ENCODE measurements around the gene UBE3C.
"Not testable (repeated sequence)": the region's sequence is repeated elsewhere in the genome, so short reads cannot be mapped to it uniquely, and the experiment has no call there.

UBE3C gene

DNA sequence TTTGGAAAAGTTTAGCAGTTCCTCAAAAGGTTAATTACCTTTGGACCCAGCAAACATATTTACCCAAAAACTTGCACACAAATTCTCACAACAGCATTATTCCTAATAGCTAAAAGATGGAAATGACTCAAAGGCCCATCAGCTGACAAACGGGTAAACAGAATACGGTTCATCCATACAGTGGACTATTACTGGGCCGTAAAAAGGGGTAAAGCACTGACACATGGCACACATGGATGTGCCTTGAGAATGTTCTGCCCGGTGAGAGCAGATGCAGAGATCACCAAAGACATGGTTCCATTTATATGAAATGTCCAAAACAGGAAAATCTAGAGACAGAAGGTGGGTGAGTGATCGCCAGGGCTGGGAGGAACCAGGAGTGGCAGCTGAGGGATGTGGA, 102.9 kb downstream of the UBE3C start:
- no peak for DNase-seq

DNA sequence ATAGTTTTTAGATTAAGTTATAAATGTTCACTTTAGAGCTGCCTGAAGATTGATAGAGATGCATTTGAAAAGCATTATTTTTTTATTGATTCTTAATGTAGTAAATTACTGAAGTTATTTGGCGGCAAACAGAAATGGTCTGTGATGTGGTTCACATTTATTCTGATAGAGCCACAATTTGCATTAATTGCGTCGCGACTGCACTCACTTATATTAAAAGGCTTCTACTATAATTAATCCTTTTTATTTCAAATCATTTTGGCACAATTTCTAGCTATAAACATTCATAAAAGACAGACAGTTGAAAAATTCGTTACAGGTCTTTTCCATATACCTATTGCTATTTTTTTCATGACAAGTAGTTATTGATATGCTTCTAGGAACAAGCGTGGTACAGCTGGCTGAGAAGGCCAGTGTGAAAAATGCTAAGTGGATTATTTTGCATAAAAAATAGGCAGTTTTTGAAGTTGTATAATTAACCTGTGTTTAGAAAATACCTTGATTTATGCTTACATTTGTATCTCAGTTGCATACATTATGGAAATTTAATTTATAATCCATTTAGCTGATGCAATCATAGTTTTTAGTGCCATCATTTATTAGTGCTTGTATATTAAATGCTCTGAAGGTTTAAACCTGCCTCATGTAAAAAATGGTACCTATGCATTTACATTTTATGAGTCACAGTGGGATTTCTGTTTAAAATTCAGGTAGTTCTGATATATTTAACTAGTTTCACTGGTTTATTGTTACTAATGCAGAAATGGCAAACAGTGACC, 106.0 kb downstream of the UBE3C start:
- DNase-seq, result no peak

DNA sequence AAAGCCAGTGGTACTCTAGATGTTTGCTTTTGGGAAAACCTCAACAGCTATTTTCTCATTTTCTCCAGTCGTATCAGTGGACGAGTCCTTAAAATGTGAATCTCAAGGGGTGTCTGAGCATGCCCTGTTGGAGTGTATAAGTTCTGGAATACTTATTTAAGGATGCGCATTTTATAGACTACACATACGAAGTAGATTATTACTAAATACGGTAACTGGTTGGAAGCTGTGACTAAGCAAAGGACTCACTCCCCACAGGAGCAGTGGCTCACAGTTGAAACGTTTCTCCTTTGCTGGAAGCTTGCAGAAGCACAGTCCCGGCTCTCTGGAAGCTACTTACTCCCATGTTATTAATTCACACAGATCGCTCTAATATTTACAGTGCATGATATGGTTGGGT, 107.3 kb downstream of the UBE3C start:
- no peak for DNase-seq

DNA sequence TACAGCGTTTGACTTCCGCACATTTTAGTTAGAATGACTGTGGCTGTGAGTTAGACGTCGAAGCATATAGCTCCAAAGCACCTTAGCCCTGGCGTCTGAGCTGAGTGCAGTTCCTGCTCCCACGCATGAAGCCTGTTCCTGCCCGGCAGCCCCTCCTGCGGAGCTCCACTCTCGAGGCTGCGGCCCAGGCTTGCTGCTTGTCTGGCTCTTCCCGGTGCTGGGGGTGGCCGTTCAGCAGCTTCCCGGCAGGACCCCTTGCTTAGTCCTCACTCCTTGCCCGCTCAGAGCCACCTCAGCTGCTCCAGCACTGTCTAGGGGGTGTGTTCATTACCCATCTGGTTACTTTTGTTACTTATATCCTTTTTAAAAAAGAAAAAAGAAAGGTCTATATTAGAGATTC, 109.9 kb downstream of the UBE3C start:
- no peak for DNase-seq

DNA sequence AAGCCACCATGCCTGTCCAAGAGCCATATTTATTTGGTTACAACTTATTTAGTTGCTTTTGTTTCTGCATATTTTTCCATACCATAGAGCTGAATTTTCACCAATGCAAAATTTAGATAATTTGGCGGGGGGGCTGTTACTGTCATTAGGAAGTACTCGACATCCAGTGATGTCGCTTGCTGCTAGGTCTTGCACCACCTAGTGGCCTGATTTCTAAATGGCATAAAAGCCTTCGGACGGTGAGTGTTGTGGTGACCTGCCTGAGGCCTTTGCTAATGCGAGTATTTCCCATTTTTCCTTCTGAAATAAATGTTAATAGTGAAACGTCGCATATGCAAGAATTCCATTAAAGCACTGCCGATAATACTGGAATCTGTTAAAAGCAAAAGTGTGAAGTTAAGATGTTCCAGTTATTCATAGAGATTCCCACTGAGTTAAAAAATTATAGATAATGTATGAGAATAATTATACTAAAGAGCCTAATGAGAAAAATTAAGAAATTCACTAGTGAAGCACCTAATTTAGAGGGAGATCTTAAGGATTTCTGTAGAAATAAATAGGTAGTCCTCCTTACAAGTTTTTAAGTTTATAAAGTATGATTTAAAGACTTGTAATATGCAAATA, 112.0 kb downstream of the UBE3C start:
- DNase-seq, result no peak

DNA sequence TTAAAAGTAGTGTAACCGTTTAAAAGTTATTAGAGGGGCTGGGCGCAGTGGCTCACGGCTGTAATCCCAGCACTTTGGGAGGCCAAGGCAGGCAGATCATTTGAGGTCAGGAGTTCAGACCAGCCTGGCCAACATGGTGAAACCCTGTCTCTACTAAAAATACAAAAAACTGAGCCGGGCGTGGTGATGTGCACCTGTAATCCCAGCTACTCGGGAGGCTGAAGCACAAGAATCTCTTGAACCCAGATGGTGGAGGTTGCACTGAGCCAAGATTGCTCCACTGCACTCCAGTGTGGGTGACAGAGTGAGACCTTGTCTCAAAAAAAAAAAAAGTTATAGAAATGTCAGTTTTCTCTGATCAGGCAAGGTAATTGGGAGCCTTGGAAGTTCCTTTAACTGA, 113.1 kb downstream of the UBE3C start:
- not testable (repeated sequence) for DNase-seq

DNA sequence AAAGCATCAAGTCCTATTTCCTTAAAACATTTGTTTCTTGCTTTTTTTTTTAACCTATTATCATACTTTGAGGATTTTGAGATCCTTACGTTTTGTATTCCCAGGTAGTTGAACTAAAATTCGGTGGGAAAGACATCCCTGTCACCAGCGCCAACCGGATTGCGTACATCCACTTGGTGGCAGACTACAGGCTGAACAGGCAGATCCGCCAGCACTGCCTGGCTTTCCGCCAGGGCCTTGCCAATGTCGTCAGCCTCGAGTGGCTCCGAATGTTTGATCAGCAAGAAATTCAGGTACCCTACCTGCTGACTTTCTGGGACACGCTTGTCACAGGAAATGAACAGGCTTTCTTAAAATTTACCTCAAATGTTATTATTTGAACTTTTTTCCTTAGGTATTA, 115.1 kb downstream of the UBE3C start:
- DNase-seq, result no peak

DNA sequence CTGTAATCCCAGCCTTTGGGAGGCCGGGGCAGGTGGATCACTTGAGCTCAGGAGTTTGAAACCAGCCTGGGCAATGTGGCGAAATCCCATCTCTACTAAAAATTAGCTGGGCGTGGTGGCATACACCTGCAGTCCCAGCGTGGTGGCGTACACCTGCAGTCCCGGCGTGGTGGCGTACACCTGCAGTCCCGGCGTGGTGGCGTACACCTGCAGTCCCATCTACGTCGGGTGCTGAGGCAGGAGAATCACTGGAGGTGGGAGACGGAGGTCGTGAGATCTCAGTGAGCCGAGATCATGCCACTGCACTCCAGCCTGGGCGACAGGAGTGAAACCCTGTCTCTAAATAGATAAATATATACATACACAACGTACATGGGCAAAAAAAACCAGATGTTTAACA, 116.1 kb downstream of the UBE3C start:
- not testable (repeated sequence) for DNase-seq

DNA sequence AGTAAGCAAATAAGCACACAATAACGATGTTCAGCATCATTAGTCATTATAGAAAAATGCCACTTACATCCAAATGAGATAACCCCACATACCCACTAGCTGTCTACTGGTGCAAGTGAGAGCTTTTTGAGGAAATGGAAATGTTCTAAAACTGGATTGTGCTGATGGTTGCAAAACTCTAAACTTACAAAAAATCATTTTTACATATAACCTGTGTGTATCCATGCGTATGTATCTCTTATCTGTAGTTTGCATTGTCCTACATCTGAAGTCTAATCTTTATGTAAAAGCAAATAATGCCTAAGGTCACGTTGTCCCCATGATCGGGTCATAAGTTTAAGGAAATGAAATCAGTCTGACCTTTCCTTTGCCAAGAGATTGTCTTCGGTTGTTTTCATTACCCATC, 116.5 kb downstream of the UBE3C start:
- no peak for DNase-seq

DNA sequence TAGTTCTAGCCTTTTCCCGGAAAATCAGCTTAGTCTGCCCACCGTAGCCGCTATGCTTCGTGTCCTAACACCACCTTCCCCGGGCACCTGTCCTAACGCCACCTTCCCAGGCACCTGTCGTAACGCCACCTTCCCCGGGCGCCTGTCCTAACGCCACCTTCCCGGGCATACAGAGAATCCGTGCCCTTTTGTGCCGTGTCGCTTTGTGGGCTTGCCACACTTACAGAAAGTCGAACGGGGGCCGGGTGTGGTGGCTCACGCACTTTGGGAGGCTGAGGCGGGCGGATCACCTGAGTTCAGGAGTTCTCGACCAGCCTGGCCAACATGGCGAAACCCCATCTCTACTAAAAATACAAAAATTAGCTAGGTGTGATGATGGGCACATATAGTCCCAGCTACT, 124.4 kb downstream of the UBE3C start:
- DNase-seq, result no peak

DNA sequence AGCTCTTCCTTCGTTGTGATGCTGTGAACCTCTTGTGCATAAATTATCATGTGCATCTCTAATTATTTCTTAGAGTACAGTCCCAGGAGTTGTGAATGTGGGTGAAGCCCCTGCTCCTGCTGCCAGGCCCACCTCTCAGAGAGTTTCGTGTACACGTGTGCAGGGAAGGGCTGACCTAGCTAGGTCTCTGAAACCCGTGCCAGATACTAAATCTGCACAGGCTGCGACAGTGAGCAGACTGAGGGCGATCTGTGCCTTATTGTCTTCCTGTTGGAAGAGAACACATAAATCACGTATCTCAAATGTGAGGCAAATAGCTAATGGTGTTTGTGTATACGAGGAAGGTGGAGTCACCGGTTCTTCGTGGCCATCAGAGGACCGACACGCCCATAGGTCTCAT, 126.3 kb downstream of the UBE3C start:
- no peak for DNase-seq

DNA sequence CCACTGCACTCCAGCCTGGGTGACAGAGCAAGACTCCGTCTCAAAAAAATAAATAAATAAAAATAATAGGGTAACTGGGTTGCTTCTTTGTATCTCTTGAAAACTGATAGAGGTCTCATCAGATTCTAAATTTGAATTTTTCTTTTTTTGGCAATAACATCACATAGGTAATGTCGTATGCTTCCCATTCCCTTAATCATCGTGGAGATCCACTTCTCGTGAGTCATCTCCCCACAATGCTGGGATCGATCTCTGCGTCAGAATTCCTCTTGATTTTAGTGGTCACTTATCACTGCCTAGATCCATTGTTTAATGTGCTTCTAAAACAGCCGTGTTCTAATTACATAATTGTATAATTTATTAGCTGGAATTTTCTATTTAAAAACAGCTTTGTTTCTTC, 127.5 kb downstream of the UBE3C start:
- no peak for DNase-seq

DNA sequence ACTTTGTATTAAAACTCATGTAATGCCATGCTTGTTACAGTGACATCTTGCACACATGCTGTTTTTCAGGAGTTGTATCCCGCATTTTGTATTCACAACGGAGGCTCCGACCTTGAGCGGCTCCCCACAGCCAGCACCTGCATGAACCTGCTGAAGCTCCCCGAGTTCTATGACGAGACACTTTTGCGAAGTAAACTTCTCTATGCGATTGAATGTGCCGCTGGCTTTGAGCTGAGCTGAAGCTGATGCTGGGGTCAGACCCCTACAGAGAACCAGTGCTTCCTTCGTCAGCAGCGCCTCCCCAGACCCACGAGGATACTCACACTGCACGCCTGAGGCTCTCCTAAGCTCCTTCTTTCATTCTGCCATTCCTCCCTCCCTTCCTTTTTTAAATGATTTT, 128.8 kb downstream of the UBE3C start:
- DNase-seq, result no peak

DNA sequence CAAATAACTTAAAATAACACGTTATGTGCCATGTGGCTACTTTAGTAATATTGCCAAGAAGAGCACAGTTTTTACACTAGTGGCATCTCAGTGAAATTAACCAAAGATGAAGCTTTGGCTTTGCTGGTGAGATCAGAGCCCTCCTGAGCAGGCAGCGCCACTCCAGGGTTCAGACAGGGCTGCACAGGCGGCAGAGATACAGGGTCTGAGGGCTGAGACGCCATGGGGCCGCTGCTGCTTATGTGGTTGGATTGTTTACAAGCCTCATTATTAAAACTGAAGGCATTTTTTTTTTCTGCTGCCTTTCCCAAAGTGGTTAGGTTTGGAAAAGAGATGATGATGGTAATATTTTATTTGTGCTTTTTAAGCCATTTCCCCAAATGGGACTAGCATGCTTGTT, 129.2 kb downstream of the UBE3C start:
- no peak for DNase-seq

DNA sequence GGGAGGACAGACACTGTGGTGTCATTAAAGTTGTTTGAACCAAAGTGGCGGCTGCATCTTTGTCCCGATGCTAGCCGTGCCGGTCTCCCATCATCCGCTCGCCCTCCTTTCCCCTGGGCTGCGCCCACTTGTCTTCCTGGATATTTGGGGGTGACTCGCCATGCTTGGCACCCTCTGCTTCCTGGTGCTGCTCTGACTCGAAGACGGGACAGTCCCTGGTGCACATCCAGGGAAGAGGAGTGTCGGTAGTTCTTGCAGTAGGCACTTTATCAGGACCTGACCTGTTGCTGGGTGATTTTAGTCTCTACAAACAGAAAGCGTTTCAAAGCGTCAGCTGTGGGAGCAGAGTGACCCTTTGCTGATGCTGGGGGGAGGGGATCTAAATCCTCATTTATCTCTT, 129.8 kb downstream of the UBE3C start:
- no peak for DNase-seq

DNA sequence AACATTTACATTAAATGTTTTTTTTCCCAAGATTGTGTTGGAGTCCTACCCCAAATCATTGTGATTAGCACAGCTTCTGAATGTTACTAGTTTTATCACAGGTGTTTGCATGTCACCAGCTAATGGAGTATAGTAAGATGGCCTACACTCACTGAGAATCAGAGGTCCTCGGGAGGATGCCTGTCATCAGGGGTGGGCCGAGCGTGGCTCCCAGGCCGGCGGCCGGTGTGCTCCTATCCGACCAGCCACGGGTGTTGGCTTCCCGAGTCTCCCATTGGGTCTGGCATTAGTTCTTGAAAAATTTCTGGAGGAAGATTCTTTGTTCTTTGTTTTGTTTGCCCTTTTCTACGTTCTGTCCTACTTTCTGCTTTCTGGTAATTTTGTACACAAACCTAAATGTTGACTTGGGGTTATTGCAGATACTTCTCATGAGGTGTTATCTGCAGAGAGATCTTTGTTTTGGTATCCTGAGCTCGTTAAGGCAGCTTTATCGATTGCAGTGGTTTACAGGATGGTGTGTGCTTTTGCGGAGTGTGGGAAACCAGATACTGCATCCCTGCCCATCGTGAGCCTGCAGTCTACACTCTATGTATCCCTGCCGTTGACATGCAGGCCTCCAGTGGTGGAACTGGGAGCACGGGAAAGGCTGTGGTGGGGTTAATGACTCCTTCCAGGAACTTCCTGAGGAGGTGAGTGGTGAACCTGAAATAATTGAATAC, 130.8 kb downstream of the UBE3C start:
- DNase-seq, result no peak

DNA sequence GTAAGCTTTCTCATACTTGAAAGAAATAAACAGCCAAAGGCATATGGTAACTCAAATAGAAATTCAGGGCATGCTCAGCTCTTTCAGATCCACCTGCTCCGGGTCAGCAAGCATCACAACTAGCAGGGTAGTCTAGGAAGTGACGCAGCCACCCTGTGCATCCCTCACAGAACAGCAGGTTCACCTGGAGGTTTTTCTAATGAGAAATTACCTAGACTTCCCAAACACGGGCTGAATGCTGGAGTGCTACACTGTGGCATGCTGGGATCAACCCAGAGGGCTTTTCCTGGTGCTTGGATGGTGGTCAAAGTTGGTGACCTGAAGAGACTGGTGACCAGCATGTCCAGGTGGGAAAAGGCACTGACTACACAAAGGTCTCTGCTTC, 131.3 kb downstream of the UBE3C start:
- DNase-seq, result no peak

DNA sequence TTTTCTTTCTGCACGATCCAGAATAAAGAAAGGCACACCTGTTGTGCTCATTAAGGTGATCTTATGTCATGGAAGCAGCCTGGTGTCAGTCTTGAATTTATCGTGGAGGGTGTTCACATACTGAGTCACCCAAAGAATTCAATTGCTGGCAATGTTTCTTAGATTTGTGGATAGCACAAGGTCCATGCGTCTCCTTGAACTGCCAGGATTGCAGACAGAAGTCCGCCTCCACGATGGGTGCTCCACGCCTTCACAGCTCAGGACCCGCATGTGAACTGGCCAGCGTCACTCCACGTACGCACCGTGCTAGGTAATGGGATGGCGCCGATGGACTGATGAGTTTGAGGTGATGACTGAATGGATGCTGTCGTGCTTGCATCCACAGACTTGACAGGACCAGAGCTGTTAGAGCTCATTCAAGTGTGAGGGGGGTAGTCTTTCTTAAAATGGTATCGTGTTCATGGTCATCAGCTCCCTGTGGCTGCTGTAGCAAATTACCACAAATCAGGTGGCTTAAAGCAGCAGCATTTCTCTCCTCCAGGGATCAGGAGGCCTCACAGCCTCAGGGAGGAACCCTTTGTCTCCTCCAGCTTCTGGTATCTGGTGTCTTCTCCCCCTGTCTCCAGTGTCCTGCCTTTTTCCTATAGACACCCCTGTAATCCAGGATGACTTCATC, 132.7 kb downstream of the UBE3C start:
- DNase-seq, result no peak

DNA sequence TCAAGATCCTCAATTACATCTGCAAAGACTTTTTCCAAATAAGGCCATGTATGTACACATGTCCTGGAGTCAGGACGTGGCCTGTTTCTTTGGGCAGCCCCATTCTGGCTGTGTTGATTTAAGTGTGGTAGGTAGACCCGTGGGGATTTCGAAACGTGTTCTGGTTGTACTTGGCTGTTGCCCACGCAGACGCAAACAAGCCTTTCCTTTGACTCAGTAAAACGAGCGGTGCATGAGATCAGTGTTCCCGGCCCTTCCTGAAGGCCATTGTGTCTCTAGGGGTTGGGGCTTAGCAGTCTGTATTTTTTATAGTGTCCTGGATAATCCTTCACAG, 133.2 kb downstream of the UBE3C start:
- DNase-seq, result no peak

DNA sequence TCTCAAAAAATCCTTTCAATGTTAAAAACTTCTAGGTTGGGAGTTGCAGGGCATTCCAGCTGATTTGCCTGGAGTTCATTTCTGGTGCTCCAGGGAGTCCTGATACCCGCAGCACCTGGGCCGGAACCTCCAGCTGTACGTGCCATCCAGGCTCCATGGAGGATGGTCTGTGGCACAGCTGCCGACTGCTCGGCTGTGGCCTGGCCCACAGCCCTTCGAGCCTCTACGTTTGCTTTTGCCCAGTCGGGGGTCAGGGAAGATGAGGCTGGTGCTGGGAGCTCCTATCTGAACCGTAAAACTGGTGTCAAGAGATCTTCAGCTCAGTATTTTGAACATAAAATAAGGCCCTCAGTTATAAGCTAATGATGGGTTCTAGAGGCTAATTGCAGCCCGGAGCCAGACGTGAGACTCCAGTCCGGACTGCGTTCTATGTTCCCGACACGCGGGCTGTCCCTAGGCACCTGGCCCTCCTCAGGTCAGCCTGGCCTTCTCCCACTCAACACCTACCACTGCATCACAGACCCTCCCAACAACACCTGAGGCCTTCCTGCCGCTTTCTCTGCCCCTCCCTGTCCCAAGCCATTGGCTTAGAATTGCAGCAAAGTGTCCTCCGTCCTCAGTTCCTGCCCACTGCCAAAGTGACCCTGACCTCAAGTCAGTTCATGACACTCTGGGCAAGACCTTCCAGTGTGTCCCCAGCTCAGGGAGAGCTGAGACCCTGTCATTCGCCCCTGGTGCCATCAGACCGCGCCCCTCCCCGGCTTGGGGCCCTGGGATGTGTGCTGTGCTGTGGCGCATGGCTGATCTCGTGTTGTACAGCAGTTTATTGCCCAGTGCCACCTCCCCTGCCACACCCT, 133.9 kb downstream of the UBE3C start:
- DNase-seq, result no peak

DNA sequence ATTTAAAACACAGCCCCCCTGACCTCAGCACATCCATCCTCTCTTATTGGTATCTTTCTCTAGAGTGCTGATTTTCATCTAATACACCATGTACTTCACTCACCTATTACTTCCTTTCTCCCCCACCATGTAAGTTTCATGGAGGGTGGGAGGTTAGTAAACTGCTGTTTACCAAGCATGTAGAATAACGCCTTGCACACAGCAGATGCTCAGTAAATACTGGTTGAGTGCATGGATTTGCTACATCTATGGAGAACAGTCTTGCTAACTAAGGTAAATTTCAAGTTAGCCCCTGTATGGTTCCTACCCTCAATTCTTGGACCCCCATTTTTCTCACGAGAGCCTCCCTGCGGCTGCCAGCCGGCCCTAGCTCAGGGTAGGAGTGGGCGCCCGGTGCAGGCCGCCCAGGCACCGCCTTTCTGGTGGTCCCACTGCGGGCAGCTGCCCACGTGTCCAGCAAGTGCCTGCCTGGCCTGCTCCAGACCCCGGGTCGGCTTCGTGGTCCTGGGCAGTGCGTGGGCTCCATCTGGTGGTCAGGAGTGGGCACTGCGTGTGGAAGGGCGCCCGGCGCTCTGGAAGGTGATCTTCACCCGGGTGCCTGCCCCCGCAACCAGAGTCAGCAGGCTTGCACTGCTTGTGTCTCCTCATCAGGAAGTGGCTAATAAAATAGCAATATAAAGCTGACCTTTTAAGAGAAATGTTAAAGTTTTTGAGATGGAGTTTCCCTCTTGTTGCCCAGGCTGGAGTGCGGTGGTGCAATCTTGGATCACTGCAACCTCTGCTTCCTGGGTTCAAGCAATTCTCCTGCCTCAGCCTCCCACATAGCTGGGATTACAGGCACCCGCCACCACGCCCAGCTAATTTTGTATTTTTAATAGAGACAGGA, 134.7 kb downstream of the UBE3C start:
- peak; percentile 19 for DNase-seq
